Lower leg skin (tissue), 3 donors: ENCODE data around the gene HSP90B1.

Experiments used
- CTCF ChIP-seq, 3 donors: fragments of 450-650 bp; IDR thresholded peaks; one replicate each; pipeline ENCODE4 v1.5.1; 2016; ENCODE audit warnings: antibody characterized with exemption in 3 of 3, mild to moderate bottlenecking in 3 of 3, moderate library complexity in 2 of 3
- POLR2A ChIP-seq, 2 donors: fragments of 450-650 bp; IDR thresholded peaks; one replicate each; pipeline ENCODE4 v1.6.1; 2016 to 2017; ENCODE audit warnings: antibody characterized with exemption in 2 of 2, mild to moderate bottlenecking in 1 of 2, moderate library complexity in 1 of 2

- TF ChIP-seq CTCF (IDR thresholded peaks at IDR 0.05), result no peak
- TF ChIP-seq POLR2A (IDR thresholded peaks at IDR 0.05), result no peak
These were observed 28.4 kb downstream of the HSP90B1 start for GRCh38 chr12:103958621-103959020.
